ENCODE measurements around the gene HBP1. TPM values are rescaled to one million over a fixed set of nuclear protein-coding genes. Genes with fewer than 3 reads are reported as not detected.
"Not testable (repeated sequence)": the region's sequence is repeated elsewhere in the genome, so short reads cannot be mapped to it uniquely, and the experiment has no call there.

HBP1 gene
- total RNA-seq, 1 donor from 2014 or later: 53.0 TPM

DNA sequence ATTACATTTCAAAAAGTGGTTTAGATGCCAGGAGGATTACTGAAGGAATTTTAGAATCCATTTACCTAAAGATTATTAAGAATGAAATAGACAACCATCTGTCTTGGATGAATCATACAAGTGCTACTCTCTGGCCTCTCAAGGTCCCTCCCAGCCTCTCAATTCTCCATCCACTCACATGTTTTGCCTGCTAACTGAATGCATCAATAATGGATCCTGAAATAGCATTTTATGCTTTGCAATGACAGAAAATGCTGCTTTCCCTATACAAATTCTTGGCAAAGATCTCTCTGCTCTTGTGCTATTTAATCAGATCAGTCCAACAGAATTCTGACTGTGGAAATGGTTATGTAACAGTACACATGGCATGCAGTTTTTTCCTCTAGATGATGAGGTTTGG, 68.1 kb downstream of the HBP1 start:
- H3K27ac Mint-ChIP-seq: no peak overlapping the region
- H3K27me3 Mint-ChIP-seq: no peaks in the 10 kb centered on the region
- TF ChIP-seq, protein P1, sequence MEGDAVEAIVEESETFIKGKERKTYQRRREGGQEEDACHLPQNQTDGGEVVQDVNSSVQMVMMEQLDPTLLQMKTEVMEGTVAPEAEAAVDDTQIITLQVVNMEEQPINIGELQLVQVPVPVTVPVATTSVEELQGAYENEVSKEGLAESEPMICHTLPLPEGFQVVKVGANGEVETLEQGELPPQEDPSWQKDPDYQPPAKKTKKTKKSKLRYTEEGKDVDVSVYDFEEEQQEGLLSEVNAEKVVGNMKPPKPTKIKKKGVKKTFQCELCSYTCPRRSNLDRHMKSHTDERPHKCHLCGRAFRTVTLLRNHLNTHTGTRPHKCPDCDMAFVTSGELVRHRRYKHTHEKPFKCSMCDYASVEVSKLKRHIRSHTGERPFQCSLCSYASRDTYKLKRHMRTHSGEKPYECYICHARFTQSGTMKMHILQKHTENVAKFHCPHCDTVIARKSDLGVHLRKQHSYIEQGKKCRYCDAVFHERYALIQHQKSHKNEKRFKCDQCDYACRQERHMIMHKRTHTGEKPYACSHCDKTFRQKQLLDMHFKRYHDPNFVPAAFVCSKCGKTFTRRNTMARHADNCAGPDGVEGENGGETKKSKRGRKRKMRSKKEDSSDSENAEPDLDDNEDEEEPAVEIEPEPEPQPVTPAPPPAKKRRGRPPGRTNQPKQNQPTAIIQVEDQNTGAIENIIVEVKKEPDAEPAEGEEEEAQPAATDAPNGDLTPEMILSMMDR (IDR thresholded peaks at IDR 0.05; ENCODE audit: unreplicated experiment): no peak
- DNase-seq (ENCODE audit: low spot score, unreplicated experiment): no peak
- no peaks in the 10 kb centered on the region for H3K4me1 Mint-ChIP-seq (ENCODE audit: low read depth)
- no peaks in the 10 kb centered on the region for H3K9me3 Mint-ChIP-seq (ENCODE audit: low read depth)
- peaks cover 14% of the 10 kb centered on the region for H3K36me3 Mint-ChIP-seq (ENCODE audit: insufficient read depth)
- no peak overlapping the region for H3K4me3 Mint-ChIP-seq (ENCODE audit: low read depth)

GRCh38 chr7:107237451-107237850, 68.6 kb downstream of the HBP1 start:
- no peak overlapping the region for H3K27ac Mint-ChIP-seq
- no peaks in the 10 kb centered on the region for H3K27me3 Mint-ChIP-seq
- H3K9me3 Mint-ChIP-seq (ENCODE audit: low read depth): no peaks in the 10 kb centered on the region
- H3K4me1 Mint-ChIP-seq (ENCODE audit: low read depth): no peaks in the 10 kb centered on the region
- no peak overlapping the region for H3K4me3 Mint-ChIP-seq (ENCODE audit: low read depth)
- TF ChIP-seq, protein P1 (IDR thresholded peaks at IDR 0.05; ENCODE audit: unreplicated experiment): no peak
- no peak for DNase-seq (ENCODE audit: low spot score, unreplicated experiment)
- peaks cover 14% of the 10 kb centered on the region for H3K36me3 Mint-ChIP-seq (ENCODE audit: insufficient read depth)

DNA sequence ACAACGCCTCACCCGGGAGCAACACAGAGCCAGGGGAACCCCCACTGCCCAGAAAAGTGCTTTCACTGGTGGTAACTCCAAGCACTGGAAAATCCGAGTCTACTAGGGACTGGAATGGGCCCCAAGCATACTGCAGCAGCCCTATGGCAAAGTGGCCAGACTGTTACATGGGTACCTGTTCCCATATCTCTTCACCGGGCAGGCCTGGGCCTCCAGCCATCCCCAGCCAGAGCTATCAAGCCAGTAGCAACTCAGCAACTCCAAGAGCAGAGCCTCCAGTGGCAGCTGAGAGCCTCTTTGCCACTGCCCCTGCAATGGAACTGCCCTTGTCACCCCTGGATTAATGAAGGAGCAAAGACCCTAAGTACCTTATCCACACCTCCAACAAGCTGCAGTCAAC, 73.5 kb downstream of the HBP1 start:
- no peak overlapping the region for H3K4me3 Mint-ChIP-seq (ENCODE audit: low read depth)
- H3K27ac Mint-ChIP-seq: no peak overlapping the region
- TF ChIP-seq, protein P1 (IDR thresholded peaks at IDR 0.05; ENCODE audit: unreplicated experiment): no peak
- H3K27me3 Mint-ChIP-seq: no peaks in the 10 kb centered on the region
- DNase-seq (ENCODE audit: low spot score, unreplicated experiment): no peak
- peaks cover 32% of the 10 kb centered on the region for H3K9me3 Mint-ChIP-seq (ENCODE audit: low read depth)
- peaks cover 45% of the 10 kb centered on the region for H3K36me3 Mint-ChIP-seq (ENCODE audit: insufficient read depth)
- no peaks in the 10 kb centered on the region for H3K4me1 Mint-ChIP-seq (ENCODE audit: low read depth)

- peaks cover 32% of the 10 kb centered on the region for H3K9me3 Mint-ChIP-seq (ENCODE audit: low read depth)
- peaks cover 46% of the 10 kb centered on the region for H3K36me3 Mint-ChIP-seq (ENCODE audit: insufficient read depth)
- no peak overlapping the region for H3K4me3 Mint-ChIP-seq (ENCODE audit: low read depth)
- H3K27me3 Mint-ChIP-seq: no peaks in the 10 kb centered on the region
- DNase-seq (ENCODE audit: low spot score, unreplicated experiment): no peak
- TF ChIP-seq, protein P1 (IDR thresholded peaks at IDR 0.05; ENCODE audit: unreplicated experiment): no peak
- no peak overlapping the region for H3K27ac Mint-ChIP-seq
- no peaks in the 10 kb centered on the region for H3K4me1 Mint-ChIP-seq (ENCODE audit: low read depth)
These were observed 75.8 kb downstream of the HBP1 start for GRCh38 chr7:107244613-107245012.

DNA sequence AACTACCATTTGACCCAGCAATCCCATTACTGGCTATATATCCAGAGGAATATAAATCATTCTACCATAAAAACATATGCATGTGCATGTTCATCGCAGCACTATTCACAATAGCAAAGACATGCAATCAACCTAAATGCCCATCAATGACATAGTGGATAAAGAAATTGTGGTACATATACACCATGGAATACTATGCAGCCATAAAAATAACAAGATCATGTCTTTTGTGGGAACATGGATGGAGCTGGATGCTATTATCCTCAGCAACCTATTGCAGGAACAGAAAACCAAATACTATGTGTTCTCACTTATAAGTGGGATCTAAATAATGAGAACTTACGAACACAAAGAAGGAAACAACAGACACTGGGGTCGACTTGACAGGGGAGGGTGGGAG, 78.0 kb downstream of the HBP1 start:
- not testable (repeated sequence) for H3K27ac Mint-ChIP-seq

GRCh38 chr7:107248551-107249316, 79.9 kb downstream of the HBP1 start:
- no peaks in the 10 kb centered on the region for H3K27me3 Mint-ChIP-seq
- no peak for DNase-seq (ENCODE audit: low spot score, unreplicated experiment)
- H3K36me3 Mint-ChIP-seq (ENCODE audit: insufficient read depth): peaks cover 39% of the 10 kb centered on the region
- TF ChIP-seq, protein P1 (IDR thresholded peaks at IDR 0.05; ENCODE audit: unreplicated experiment): no peak
- H3K4me1 Mint-ChIP-seq (ENCODE audit: low read depth): no peaks in the 10 kb centered on the region
- no peak overlapping the region for H3K27ac Mint-ChIP-seq
- H3K4me3 Mint-ChIP-seq (ENCODE audit: low read depth): no peak overlapping the region
- H3K9me3 Mint-ChIP-seq (ENCODE audit: low read depth): peaks cover 29% of the 10 kb centered on the region

More for the DNA sequence above, 78.0 kb downstream of the HBP1 start:
- not testable (repeated sequence) for H3K4me1 Mint-ChIP-seq (ENCODE audit: low read depth); DNase-seq (ENCODE audit: low spot score, unreplicated experiment); H3K4me3 Mint-ChIP-seq (ENCODE audit: low read depth); H3K27me3 Mint-ChIP-seq
- Mint-ChIP-seq H3K36me3 (ENCODE audit: insufficient read depth) (peaks cover 45% of the 10 kb centered on the region), H3K9me3 (ENCODE audit: low read depth) (peaks cover 32% of the 10 kb centered on the region)
